ENCODE measurements around the gene TMEM60.
A peak's percentile ranks its signal among the peaks of the same experiment; 100 is the strongest.

The TMEM60 gene

DNA sequence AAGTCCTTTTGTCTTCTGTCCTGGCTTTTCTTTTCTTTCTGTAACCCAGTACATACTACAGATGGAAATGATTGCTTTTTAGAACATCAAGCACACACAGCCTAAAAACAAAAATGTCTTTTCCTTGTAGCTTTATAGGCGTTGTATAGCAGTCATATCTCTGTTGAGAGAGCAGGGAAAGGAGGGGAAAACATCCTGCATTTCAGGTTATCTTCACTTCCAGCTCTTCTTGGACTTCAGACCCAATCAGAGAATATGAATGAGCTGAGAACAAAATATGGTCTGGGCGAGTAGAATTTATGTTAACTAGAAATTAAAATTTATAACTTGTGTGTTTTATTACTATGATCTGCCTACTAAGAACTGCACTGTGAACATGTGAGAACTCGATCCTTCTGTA lies 14.7 kb downstream of the TMEM60 start:
- H3K4me1 Mint-ChIP-seq (ENCODE audit: low read depth in 2 of 2), result peaks cover under 1 to 1% of the 10 kb centered on the region in 2 donors
- H3K4me3 Mint-ChIP-seq, result no peak overlapping the region
- no peaks in the 10 kb centered on the region for H3K27me3 Mint-ChIP-seq
- no peak for ATAC-seq (replicated peaks)
- H3K9me3 Mint-ChIP-seq, result no peaks in the 10 kb centered on the region
- peaks cover 21% of the 10 kb centered on the region for H3K36me3 Mint-ChIP-seq (ENCODE audit: insufficient read depth)
- no peak overlapping the region for H3K27ac Mint-ChIP-seq
- no peak for DNase-seq

DNA sequence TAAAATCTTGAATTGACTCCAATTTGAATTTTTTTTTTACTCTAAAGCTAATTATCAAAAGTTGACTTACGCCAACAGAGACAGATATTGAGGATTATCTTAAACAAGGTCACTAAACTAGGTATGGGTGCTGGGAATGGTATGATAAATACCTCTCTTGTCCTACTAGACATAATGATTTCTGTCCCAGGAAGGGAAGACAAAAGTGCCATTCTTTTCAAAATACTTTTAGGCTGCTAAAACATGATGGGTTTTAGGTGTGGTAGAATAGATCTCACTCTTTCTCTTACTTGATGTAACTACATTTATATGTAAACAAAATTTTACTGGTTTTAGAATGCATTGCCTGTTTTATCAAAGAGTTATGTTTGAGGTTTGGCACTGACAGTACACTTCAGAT lies 15.1 kb downstream of the TMEM60 start:
- H3K4me1 Mint-ChIP-seq (ENCODE audit: low read depth in 2 of 2), result peaks cover 0 to 3% of the 10 kb centered on the region in 2 donors
- H3K27ac Mint-ChIP-seq, result no peak overlapping the region
- no peak overlapping the region for H3K4me3 Mint-ChIP-seq
- no peak for DNase-seq
- no peak for ATAC-seq (replicated peaks)
- H3K27me3 Mint-ChIP-seq, result no peaks in the 10 kb centered on the region
- H3K36me3 Mint-ChIP-seq (ENCODE audit: insufficient read depth), result peaks cover 25% of the 10 kb centered on the region
- no peaks in the 10 kb centered on the region for H3K9me3 Mint-ChIP-seq

DNA sequence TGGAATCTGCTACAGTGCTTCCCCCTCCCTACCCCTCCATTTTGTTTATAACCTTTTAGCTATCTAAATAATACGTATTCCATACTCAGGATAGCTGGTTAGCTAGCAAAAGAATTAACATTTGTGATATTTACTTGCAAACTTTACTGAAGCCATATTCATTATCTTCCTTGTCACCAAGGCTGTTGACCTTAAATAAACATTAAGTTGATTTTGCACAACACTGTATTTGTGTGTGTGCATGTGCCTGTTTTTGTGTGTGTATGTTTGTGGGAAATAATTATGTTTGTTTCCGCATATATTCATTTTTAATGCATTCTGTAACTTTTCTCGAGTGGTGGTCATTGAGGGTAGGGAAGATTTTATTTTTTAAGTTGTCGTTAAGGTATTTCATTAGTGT lies 15.9 kb downstream of the TMEM60 start:
- DNase-seq (no peak), ATAC-seq (replicated peaks) (no peak)
- H3K27ac Mint-ChIP-seq, result no peak overlapping the region
- H3K9me3 Mint-ChIP-seq, result no peaks in the 10 kb centered on the region
- no peak overlapping the region for H3K4me3 Mint-ChIP-seq
- H3K36me3 Mint-ChIP-seq (ENCODE audit: insufficient read depth), result peaks cover 27% of the 10 kb centered on the region
- no peaks in the 10 kb centered on the region for H3K27me3 Mint-ChIP-seq
- H3K4me1 Mint-ChIP-seq (ENCODE audit: low read depth in 2 of 2), result peaks cover 0 to 4% of the 10 kb centered on the region in 2 donors

DNA sequence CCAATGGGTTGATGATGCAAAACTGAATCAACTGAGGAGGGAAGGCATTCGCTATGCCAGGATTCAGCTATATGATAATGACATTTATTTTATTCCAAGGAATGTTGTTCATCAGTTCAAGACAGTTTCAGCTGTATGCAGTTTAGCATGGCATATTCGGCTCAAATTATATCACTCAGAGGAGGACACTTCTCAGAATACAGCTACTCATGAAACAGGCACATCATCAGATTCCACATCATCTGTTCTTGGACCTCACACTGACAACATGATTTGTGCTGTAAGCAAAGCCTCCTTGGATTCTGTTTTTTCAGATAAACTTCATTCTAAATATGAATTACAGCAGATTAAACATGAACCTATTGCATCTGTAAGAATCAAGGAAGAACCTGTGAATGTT lies 19.7 kb downstream of the TMEM60 start:
- H3K36me3 Mint-ChIP-seq (ENCODE audit: insufficient read depth), result peaks cover 55% of the 10 kb centered on the region
- DNase-seq (no peak), ATAC-seq (replicated peaks) (no peak)
- H3K4me3 Mint-ChIP-seq, result no peak overlapping the region
- H3K27me3 Mint-ChIP-seq, result no peaks in the 10 kb centered on the region
- H3K9me3 Mint-ChIP-seq, result no peaks in the 10 kb centered on the region
- peaks cover 0 to 4% of the 10 kb centered on the region in 2 donors for H3K4me1 Mint-ChIP-seq (ENCODE audit: low read depth in 2 of 2)
- no peak overlapping the region for H3K27ac Mint-ChIP-seq

DNA sequence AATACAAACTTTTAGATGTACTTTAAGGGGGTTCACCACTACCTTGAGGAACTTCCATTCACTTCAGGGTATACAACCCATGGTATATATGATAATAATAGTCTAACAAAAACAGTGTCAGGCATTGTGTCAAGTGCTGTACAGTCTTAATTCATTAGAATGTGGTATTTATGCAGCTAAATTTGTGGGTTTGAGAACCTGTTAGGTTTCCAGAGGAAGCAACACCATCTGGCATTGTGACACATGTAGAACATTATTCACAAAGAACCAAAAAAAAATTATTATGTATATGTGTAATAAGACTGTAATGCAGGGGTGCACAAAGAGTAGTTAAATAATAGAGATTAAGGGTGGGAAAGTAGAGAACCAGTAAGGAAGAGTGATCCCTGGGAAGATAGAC lies 26.3 kb downstream of the TMEM60 start:
- H3K27me3 Mint-ChIP-seq, result no peaks in the 10 kb centered on the region
- peak overlapping the region in 1 of 2 donors; percentile 4 for H3K27ac Mint-ChIP-seq
- no peaks in the 10 kb centered on the region for H3K9me3 Mint-ChIP-seq
- peaks cover 2 to 9% of the 10 kb centered on the region in 2 donors for H3K4me1 Mint-ChIP-seq (ENCODE audit: low read depth in 2 of 2)
- peaks cover 56% of the 10 kb centered on the region for H3K36me3 Mint-ChIP-seq (ENCODE audit: insufficient read depth)
- DNase-seq (no peak), ATAC-seq (replicated peaks) (no peak)
- no peak overlapping the region for H3K4me3 Mint-ChIP-seq

DNA sequence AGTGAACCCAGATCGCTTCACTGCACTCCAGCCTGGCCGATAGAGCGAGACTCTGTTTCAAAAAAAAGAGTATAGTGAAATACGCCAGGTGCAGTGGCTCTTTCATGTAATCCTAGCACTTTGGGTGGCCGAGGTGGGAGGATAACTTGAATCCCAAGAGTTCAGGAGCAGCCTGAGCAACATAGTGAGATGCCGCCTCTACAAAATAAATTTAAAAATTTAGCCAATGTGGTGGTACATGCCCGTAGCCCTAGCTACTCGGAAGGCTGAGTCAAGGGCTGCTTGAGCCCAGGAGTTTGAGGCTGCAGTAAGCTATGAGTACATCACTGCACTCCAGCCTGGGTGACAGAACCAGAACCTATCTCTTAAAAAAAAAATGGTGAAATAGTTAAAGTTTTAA lies 27.9 kb downstream of the TMEM60 start:
- no peak for DNase-seq
- H3K4me3 Mint-ChIP-seq, result no peak overlapping the region
- H3K9me3 Mint-ChIP-seq, result no peaks in the 10 kb centered on the region
- no peak overlapping the region for H3K27ac Mint-ChIP-seq
- ATAC-seq (replicated peaks), result no peak
- no peaks in the 10 kb centered on the region for H3K27me3 Mint-ChIP-seq
- H3K36me3 Mint-ChIP-seq (ENCODE audit: insufficient read depth), result peaks cover 59% of the 10 kb centered on the region
- H3K4me1 Mint-ChIP-seq (ENCODE audit: low read depth in 2 of 2), result peaks cover 2 to 18% of the 10 kb centered on the region in 2 donors

DNA sequence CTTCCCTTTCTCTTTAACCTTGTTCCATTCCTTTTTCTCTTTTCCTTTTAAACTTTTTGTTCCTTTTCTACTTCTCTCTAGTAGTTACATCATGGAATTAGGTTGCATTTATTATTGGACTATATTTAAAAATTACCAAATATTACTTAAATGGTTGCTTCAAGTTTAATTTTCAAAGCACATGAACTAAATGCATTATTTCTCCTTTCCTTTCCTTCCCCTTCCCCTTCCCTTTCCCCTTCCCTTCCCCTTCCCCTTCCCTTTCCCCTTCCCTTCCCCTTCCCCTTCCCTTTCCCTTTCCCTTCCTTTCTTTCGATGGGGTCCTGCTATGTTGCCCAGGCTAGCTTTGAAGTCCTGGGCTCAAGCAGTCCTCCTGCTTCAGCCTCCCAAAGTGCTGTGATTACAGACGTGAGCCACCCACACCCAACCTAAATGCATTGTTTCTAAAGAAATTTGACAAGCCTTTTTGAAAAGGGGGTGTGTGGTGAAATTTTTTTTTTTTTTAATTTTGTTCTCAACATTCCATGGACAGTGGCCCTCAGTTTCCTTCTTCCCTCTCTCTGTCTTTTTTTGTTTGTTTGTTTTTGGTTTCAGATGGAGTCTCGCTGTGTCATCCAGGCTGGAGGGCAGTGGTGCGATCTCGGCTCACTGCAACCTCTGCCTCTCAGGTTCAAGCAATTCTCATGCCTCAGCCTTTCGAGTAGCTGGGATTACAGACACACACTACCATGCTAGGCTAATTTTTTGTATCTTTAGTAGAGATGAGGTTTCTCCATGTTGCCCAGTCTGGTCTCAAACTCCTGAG lies 31.2 kb downstream of the TMEM60 start:
- H3K4me3 Mint-ChIP-seq, result no peak overlapping the region
- no peaks in the 10 kb centered on the region for H3K9me3 Mint-ChIP-seq
- no peaks in the 10 kb centered on the region for H3K27me3 Mint-ChIP-seq
- ATAC-seq (replicated peaks), result no peak
- peak overlapping the region; percentile 21 to 74 for H3K27ac Mint-ChIP-seq
- H3K36me3 Mint-ChIP-seq (ENCODE audit: insufficient read depth), result peaks cover 38% of the 10 kb centered on the region
- peaks cover 12 to 36% of the 10 kb centered on the region in 2 donors for H3K4me1 Mint-ChIP-seq (ENCODE audit: low read depth in 2 of 2)
- DNase-seq, result no peak

DNA sequence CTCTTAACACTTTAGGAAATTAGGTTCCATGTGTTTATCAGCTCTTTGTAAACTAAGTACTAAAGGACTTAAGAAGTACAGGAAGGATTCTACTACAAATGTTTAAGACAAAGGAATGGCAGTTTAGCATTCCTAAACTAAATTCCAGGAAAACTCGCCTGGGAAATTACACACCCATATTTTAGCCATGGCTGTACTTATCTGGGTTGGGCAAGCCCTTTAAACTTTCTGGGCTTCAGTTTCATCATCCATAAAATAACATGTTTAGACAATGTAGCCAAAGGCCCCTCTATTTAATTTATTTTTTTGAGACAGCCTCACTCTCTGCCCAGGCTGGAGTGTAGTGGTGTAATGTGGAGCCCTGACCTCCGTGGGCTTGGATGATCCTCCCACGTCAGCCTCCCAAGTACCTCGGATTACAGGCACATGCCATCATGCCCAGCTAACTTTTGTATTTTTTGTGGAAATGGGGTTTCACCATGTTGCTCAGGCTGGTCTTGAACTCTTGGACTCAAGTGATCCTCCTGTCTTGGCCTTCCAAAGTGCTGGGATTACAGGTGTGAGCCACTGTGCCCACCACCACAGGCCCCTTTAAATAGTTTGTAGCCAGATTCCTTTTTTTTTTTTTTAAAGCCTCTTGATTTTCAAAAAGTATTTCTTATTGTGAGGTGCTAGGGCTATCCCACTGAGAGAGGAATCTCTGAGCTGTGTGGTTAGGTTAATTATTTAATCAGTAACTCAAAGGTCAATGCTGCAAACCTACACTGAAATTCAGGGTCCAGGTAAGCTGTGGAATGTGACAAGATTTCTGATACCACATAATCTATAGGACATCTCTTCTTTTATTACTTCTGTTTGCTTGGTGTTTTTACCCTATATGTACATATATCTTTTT lies 32.1 kb downstream of the TMEM60 start:
- Mint-ChIP-seq H3K4me1 (ENCODE audit: low read depth in 2 of 2) (peaks cover 12 to 36% of the 10 kb centered on the region in 2 donors), H3K36me3 (ENCODE audit: insufficient read depth) (peaks cover 34% of the 10 kb centered on the region), H3K9me3 (no peaks in the 10 kb centered on the region), H3K27me3 (no peaks in the 10 kb centered on the region), H3K4me3 (no peak overlapping the region), H3K27ac (peak overlapping the region; percentile 21 to 74)
- DNase-seq (no peak), ATAC-seq (replicated peaks) (no peak)

DNA sequence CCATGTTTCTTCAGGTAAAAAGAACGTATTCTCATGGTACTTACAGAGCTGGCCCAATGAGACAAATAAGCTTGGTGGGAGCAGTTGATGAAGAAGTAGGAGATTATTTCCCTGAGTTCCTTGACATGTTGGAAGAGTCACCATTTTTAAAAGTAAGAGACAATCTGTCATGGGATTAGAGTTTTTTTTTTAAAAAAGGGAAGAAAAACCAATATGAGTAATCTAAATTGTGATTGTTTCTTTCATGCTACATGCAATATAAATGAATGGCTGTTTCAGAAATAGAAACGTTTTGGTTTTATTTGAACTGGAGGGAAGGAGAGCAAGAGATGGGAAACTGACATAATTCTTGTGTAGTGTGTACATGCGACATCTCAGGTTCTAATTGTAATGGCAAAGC lies 32.8 kb downstream of the TMEM60 start:
- peak overlapping the region in 1 of 2 donors; percentile 76 for H3K27ac Mint-ChIP-seq
- no peak overlapping the region for H3K4me3 Mint-ChIP-seq

DNA sequence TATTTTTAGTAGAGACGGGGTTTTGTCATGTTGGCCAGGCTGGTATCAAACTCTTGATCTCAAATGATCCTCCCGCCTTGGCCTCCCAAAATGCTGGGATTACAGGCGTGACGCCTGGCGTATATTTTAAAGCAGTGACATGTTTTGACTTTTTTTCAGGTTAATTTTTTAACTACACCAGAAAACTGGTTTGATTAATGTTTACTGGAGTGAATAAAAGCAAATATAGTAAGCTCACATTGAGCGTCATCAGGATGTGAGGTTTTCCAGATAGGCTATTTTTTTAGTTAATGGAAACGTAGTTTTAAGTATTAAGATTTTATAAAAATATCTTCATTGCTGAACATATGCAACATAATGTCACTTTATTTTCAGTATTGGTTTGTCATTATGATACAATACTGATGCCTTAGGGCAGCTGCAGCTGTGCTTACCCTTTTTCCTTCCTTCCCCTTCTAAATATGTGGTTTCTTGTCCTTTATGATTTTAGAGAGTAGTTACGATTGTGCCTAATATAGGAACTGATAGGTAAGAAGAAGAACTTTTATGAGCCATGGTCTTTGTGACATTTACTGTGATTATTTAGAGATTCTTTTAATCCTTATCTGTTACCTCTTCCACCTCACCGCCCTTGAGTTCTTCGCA lies 37.3 kb downstream of the TMEM60 start:
- ATAC-seq (replicated peaks) (no peak), DNase-seq (no peak)
- no peak overlapping the region for H3K27ac Mint-ChIP-seq
- H3K9me3 Mint-ChIP-seq, result no peaks in the 10 kb centered on the region
- H3K4me3 Mint-ChIP-seq, result no peak overlapping the region
- H3K4me1 Mint-ChIP-seq (ENCODE audit: low read depth in 2 of 2), result peaks cover 13 to 36% of the 10 kb centered on the region in 2 donors
- peaks cover 7% of the 10 kb centered on the region for H3K36me3 Mint-ChIP-seq (ENCODE audit: insufficient read depth)
- H3K27me3 Mint-ChIP-seq, result no peaks in the 10 kb centered on the region

More for the DNA sequence above, 32.8 kb downstream of the TMEM60 start:
- H3K36me3 Mint-ChIP-seq (ENCODE audit: insufficient read depth), result peaks cover 27% of the 10 kb centered on the region
- H3K4me1 Mint-ChIP-seq (ENCODE audit: low read depth in 2 of 2), result peaks cover 12 to 37% of the 10 kb centered on the region in 2 donors
- no peaks in the 10 kb centered on the region for H3K27me3 Mint-ChIP-seq
- DNase-seq (no peak), ATAC-seq (replicated peaks) (no peak)
- no peaks in the 10 kb centered on the region for H3K9me3 Mint-ChIP-seq

DNA sequence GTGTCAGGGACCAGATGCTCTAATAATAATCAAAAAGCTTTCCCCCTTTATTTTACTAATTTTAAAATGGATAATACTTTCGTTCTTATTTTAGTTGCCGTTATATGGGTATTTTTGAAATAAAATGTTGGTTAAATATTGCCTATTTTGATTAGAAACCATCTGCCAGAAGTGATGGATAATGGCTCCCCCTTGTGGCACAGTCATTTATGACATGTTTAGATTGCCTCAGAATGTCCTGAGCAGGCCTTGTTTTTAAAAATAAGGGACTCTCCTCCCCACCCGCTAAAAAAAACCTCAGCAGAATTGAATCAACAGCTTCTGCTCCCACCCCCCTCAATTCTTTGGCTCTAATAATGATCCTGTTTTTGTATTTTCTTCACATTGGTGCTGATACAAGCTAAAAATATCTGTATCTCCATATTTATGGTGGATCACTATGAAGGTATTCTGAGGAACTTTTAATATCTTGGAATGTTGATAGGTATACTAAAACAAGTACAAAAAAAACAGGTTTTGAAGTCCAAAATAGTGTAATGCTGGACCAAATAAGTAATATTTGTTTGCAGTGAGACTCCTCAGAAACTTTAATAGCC lies 38.8 kb downstream of the TMEM60 start:
- H3K27me3 Mint-ChIP-seq, result no peaks in the 10 kb centered on the region
- H3K27ac Mint-ChIP-seq, result peak overlapping the region; percentile 16 to 77
- H3K36me3 Mint-ChIP-seq (ENCODE audit: insufficient read depth), result no peaks in the 10 kb centered on the region
- H3K9me3 Mint-ChIP-seq, result no peaks in the 10 kb centered on the region
- ATAC-seq (replicated peaks) (peak; percentile 87), DNase-seq (peak; percentile 77 to 84 (median 81))
- H3K4me3 Mint-ChIP-seq, result no peak overlapping the region
- peaks cover 10 to 32% of the 10 kb centered on the region in 2 donors for H3K4me1 Mint-ChIP-seq (ENCODE audit: low read depth in 2 of 2)

DNA sequence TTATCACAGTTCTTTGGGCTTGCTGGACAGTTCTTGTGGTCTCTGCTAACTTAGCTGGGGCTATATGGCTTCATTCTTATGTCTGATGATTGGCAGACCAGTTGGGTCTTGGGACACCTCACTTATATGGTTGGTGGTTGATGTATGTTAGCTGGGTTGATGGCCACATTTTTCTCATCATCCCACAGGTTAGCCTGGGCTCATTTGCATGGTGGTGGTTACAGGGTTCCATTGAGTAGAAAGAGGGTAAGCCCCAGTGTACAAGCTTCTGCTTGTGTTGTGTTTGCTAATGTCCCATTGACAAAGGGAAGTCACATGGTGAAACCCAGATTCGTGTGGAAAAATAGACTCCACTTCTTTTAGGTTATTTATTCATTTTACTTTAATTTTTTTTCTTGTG lies 40.6 kb downstream of the TMEM60 start:
- peak overlapping the region; percentile 47 to 55 for H3K27ac Mint-ChIP-seq
- DNase-seq (no peak), ATAC-seq (replicated peaks) (peak; percentile 27)
- H3K4me1 Mint-ChIP-seq (ENCODE audit: low read depth in 2 of 2), result peaks cover 4 to 33% of the 10 kb centered on the region in 2 donors
- H3K9me3 Mint-ChIP-seq, result no peaks in the 10 kb centered on the region
- H3K36me3 Mint-ChIP-seq (ENCODE audit: insufficient read depth), result no peaks in the 10 kb centered on the region
- no peaks in the 10 kb centered on the region for H3K27me3 Mint-ChIP-seq
- no peak overlapping the region for H3K4me3 Mint-ChIP-seq

DNA sequence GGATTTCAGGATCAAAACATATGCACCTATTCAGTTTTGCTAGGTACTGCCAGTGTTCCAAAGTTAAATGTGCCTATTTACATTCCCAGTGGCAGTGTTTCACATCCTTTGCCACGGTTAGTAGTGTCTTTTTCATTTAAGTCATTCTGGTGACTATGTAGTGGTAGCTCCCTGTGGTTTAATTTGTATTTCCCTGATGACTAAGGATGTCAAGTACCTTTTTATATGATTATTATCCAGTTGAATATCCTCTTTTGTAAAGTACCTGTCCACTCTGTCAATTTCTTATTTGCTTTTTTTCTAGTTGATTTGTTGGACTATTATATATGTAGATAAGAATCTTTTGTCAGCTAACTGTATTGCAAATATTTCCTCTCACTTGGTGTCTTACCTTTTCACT lies 45.1 kb downstream of the TMEM60 start:
- Mint-ChIP-seq H3K27ac (peak overlapping the region; percentile 34 to 90), H3K36me3 (ENCODE audit: insufficient read depth) (peaks cover 16% of the 10 kb centered on the region), H3K27me3 (no peaks in the 10 kb centered on the region), H3K4me3 (no peak overlapping the region), H3K9me3 (no peaks in the 10 kb centered on the region), H3K4me1 (ENCODE audit: low read depth in 2 of 2) (peaks cover 8 to 33% of the 10 kb centered on the region in 2 donors)
- DNase-seq (no peak), ATAC-seq (replicated peaks) (no peak)
